Bronchus fibroblast of lung (primary cell): Measurements from ENCODE around the gene SLC18A3. TPM values are rescaled to one million over a fixed set of nuclear protein-coding genes. Genes with fewer than 3 reads are reported as not detected.

Experiments used
- total RNA-seq: library from RNA; depleted of rRNA; stranded (reverse); fragments of >200 nt; gene quantifications from 2 replicates; pipeline ENCODE4 v1.2.3, GENCODE V29; 2015

SLC18A3 gene
- not detected in 2 replicates for total RNA-seq

GRCh38 chr10:49610114-49610457, at the start of gene SLC18A3:
TSS of gene SLC18A3 (plus strand) at chr10:49610310. CDS start at chr10:49610741, 431 bp downstream.

DNA sequence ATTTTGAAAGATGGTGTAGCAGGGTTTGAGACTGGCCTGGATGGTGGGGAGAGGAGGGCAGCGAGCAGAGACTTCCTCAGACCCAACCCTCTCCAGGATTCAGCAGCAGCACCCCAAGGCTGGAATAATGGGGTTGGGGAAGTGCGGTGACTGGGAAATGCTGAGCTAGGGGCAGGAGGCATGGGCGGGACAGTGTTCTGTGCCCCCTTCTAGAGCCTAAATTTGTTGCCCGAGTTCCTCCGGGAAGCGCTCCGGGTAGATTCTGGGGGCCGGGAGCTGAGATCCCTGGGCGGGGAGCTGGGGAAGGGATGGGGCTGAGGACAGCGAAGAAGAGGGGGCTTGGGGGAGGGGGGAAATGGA, 3.8 kb downstream of the SLC18A3 start, which contains the start of gene CHAT:
CHAT (plus strand) TSS at position 156 of the 360 bp plus-strand sequence; CDS start at position 309, 153 bp downstream.

Other genes with a start within 250 kb of the SLC18A3 start
- gene DRGX, start 214.2 kb upstream of the SLC18A3 start, total RNA-seq: not detected in 2 replicates
- gene ERCC6, start 71.2 kb upstream of the SLC18A3 start, total RNA-seq: 3.5 and 7.1 TPM in 2 replicates
- gene CHAT, start 3.7 kb downstream of the SLC18A3 start, total RNA-seq: not detected in 2 replicates
- not detected in 2 replicates for gene C10orf53, start 69.3 kb downstream of the SLC18A3 start, total RNA-seq
- under 0.01 and 0.17 TPM in 2 replicates for gene OGDHL, start 152.0 kb downstream of the SLC18A3 start, total RNA-seq